Measurements from ENCODE around the gene ACADM.
"Not testable (repeated sequence)": the region's sequence is repeated elsewhere in the genome, so short reads cannot be mapped to it uniquely, and the experiment has no call there.

DNA sequence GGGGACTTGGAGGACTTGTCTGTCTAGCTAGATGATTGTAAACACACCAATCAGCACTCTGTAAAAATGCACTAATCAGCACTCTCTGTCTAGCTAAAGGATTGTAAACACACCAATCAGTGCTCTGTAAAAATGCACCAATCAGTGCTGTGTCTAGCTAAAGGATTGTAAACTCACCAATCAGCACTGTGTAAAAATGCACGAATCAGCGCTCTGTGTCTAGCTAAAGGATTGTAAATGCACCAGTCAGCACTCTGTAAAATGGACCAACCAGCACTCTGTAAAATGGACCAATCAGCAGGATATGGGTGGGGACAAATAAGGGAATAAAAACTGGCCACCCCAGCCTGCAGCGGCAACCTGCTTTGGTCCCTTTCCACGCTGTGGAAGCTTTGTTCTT lies 34.0 kb downstream of the ACADM start:
- not testable (repeated sequence) for TF ChIP-seq POLR2AphosphoS5 (IDR thresholded peaks at IDR 0.05; ENCODE audit: borderline replicate concordance, low read depth, low read length); EZH2 (IDR thresholded peaks at IDR 0.05); FOXP2 (optimal IDR thresholded peaks at IDR 0.05; ENCODE audit: control extremely low read depth, extremely low read length, insufficient read depth)

Data from SK-N-MC (cell line).